GM21360 (cell line): ENCODE results near the gene SMARCB1.

ENCODE experiments used
- ATAC-seq: cut with Tn5 transposase; IDR thresholded peaks from one replicate; pipeline ENCODE4 v1.9.1; 2021; ENCODE audit warnings: mild to moderate bottlenecking, moderate library complexity; ENCODE audit not compliant: unreplicated experiment

The SMARCB1 gene

DNA sequence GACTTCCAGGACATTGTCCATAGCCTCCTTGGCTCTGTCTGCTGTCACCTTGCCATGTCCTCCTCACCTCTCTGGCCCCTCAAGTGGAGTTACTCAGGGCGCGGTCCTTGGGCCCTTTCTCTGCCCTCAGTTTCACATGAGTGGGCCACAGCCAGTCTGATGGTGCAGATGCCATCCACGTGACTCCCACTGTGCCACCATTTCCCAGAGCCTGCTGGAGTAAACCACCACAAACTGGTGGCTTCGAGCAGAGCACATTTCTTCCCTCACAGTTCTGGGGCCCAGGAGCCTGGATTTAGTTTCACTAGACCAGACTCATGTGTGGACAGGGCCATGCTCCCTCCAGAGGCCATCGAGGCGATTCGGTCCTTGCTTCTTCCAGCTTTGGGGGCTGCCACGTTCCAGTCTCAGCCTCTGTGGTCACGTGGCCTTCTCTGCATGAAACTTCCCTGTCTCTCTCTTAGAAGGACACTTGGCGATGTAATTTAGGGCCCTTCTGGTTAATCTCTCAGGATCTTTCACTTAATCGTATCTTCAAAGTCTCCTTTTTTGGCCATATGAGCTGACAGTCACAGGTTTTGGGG is 14.6 kb downstream of the SMARCB1 start:
- ATAC-seq = no peak

DNA sequence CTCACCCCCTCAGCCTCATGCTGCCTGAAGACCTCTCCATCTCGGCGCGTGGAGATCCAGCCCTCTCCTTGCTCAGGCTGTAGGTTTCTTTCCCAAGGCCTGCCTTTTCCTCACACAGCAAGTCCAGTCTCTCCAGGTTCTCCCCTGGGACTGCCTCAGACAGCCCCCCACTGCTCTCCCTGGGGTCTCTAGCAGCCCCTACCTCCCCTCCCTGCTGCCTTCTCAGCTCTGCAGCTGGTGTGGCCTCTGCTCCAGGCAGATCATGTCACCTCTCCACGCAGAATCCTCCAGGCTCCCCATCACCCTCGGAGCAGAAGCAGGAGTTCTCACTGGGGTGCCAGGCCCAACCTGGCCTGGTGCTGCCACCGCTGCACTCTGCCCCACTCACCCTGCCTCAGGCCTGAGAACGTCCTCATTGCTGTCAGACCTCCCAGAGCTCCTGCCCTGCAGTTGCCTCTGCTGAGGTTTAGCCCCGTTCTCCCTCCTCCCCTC is 15.2 kb downstream of the SMARCB1 start:
- ATAC-seq = no peak

DNA sequence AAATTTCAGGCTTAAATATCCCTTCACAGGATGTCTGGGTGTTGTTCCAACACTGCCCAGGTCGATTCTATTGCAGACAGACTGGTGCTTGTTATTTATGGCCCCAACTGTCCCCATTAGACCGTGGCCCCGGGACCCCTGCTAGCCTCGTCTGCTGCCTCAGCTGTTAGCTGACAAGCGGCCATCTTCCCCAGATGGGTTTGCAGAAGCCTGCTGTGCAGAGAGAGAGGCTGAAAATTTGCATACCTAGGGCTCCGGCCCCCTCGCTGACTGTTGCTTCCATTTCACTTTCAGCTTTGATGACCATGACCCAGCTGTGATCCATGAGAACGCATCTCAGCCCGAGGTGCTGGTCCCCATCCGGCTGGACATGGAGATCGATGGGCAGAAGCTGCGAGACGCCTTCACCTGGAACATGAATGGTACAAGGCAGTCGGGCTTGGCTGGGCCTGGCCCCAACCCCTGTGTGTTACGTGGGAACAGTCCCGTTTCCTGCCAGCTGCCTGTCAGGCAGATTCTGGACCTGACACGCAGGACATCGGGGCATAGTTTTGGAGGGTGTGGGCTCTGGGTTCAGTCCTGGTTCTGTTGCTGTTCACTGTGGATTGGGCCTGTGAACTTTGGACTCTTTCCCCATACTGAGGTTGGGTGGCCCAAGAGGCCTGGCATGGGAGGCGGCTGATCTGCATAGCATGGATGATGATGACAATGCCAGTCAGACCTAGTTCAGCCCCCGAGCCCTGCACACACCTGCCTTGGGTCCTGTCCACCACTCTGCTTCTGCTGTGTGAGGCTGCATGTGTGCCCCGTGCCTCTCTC is 16.4 kb downstream of the SMARCB1 start:
- ATAC-seq = no peak

DNA sequence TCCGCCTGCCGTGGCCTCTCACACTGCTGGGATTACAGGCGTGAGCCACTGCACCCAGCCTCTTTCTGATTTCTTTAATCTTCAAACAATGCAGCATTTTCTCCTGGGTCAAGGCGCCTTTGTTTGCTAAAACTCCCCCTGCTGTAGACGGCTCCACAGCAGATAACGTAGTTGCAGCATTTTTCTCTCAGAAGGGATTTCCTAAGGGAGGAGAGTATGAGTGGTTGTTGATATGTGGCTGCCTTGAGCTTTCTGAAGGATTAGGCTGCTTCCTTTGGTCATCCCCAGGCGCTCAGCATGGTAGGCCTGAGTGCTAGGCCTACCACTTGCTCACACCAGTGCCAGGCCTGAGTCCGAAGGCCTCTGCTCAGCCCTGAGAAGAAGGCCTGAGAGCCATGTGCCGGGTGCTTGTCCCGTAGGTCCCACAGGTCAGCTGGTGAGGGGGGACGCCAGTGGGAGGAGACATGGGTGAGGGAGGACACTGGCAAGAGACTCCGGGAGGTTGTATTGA is 18.1 kb downstream of the SMARCB1 start:
- ATAC-seq = no peak

DNA sequence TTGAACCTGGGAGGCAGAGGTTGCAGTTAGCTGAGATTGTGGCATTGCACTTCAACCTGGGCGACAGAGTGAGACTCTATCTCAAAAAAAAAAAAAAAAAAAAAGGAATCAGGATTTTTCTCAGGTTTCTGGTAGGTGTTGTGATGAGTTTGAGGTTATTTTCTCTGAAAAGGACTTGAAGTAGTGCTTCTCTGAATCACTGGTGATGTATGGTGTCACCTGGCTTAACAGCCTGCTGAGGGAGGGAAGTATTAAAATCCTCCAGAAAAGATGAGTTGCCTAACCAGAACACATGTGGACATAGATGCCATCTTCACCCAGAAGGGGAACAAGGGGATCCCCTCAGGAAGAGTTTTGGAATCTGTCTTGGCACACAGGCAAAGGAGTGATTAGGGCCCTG is 20.1 kb downstream of the SMARCB1 start:
- ATAC-seq = no peak

DNA sequence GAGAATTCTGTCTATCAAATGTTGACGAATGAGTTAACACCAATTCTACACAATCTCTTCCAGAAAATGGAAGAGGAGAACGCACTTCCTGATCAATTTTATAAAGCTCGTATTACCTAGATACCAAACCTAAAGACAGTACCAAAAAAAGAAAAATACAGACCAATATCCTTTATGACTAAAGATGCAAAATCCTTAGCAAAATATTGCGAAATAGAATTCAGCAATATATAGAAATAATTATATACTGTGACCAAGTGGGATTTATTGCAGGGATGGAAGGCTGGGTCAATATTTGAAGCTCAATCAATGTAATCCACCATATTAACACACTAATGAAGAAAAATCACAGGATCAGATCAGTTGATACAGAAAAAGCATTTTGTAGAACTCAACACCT is 25.6 kb downstream of the SMARCB1 start:
- no peak for ATAC-seq

DNA sequence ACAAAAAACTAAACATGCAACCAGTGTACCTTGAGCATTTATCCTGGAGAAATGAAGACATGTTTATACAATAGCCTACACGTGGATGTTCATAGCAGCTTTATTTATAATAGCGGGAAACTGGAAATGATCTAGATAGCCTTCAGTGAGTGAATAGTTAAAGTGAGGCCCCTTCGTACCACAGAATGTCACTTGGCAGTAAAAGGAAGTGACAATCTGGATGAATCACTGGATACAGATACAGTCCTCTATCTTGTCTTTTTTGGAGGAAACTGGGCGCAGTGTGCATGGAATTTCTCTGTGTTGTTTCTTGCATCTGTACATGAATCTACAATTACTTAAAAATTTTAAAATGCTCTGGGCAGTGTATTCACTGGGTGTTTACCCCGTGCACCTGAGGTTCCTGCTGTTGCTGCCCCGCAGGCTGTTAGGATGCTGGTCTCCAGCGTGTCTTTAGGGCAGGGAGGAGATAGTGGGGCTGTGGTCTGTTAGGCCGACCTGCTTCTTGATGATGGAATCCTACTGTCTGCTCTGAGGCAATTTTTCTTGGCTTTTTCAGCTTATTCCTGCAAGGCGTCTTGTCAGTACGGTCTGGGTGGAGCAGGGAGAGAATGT is 28.9 kb downstream of the SMARCB1 start:
- ATAC-seq = no peak

DNA sequence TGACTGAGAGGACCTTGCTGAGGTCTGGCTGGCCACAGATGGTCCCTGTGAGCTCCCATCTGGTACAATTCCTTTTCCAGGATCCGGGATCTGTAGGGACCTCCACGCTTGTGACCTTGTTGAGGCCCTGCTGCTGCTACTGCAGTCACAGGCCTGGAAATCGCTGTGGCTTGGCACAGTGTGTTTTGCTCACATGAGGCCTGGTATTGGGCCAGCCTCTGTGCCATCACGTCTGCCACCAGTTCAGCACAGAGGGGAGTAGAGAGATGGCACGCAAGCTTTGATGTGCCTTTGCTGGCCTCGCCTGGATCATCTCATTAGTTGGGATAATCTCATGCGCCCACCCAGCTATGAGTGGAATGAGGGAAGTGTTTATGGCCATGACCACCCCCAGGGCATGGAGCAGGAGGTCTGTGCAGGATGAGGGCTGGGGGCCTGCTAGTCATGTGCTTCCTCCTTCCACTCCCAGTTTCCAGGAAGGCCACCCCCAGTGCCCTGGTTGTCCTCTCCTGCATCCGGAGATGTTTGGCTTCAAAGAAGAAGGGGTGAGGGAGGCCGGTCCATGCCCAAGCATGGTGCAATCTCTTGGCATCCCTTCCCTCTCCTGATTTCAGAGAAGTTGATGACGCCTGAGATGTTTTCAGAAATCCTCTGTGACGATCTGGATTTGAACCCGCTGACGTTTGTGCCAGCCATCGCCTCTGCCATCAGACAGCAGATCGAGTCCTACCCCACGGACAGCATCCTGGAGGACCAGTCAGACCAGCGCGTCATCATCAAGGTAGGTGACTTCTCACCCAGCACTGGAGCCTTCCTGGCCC is 29.6 kb downstream of the SMARCB1 start:
- no peak for ATAC-seq

DNA sequence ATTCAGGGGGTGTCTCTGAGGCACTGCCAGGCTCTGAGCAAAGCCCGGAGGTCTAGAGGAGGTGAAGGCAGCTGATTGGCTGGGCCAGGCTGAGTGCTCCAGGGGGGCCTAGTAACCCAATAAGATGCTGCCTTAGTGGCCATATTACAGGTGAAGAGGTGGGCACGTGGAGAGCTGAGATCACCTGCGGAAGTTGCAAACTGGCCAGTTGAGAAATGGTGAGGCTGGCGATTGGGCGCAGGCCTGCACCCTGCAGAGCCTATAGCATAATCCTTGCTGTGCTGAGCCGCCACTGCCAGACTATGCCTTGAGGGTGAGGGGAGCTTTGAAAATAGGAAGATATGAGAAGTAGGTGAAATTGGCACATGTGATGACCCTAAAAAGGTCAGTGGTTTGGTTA is 30.4 kb downstream of the SMARCB1 start:
- ATAC-seq = no peak

DNA sequence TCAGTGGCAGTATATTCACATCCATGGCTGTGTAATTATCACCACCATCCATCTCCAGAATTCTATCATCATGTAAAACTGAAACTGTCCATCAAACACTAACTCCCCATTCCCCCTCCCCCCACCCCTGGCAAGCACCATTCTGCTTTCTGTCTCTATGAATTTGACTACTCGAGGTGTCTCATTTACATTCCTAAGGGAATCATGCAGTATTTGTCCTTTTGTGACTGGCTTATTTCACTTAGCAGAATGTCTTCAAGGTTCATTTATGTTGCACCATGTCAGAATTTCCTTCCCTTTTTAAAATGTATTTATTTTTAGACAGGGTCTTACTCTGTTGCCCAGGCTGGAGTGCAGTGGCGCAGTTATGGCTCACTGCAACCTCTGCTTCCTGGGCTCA is 31.8 kb downstream of the SMARCB1 start:
- no peak for ATAC-seq

DNA sequence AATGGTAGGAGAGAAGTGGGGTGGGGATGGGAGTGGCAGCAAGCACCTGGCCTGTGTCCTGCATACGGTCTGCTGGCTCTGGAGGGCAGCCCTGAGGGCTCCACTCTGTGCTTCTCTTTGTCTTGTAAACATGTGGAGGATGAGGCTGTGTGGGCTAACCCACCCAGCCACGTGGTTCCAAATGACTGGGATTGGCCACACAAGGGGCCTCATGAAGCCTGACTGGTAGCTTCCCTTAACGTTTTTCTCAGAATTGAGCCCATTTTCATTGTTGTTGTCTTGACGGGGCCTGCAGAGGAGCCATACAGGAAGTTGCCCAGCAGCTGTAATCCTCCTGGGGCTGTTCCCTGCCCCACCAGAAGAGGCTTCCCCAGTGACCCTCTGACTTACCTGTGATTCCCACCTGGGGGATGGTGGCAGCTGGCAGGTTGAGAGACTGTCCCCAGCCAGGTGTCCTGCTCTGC is 34.0 kb downstream of the SMARCB1 start:
- no peak for ATAC-seq

DNA sequence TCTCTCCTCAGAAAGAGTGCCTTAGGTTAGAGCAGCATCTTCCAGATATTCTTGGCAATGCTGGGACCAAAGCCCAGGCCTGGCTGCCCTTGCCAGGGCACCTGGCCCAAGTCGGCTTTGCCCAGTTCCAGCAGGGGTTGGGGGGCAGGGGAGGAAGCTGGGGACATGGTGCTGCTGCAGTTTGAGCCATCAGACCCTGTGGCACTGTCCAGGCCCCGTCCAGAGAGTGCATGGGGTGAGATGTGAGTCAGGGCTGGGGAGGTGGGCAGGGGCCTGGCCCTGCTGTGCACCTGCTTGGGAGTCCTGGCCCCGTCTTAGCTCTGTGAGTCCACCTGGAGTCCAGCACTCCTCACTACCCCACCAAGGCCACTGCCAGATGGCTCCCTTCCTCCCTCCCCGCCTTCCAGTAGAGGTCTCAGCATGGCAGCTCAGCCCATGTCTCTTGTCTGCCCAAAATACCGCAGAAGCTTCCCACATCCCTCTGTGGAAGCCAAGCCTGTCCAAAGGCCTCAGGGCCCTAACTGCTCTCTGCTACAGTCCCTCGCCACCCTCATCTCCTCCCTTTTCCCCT is 35.4 kb downstream of the SMARCB1 start:
- ATAC-seq = no peak

DNA sequence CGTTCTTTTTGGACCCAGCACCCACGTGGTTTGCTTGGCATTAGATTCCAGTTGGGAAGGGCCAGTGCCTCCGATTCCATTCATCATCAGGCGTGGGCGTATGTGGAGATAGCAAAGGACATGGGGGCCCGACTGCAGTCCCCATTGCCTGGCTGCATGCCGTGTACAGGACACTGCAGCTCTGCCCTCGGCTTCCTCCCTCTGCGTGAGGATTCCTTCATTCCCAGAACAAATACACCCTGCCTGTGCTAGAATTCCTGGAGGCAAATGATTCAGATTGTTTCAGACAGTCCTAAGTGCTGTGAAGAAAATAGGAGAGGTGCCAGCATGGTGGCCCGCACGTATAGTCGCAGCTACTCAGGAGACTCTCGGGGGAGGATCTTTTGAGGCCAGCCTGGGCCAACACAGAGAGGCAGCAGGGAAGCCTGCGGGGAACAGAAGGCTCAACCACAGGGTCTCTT is 36.6 kb downstream of the SMARCB1 start:
- no peak for ATAC-seq

DNA sequence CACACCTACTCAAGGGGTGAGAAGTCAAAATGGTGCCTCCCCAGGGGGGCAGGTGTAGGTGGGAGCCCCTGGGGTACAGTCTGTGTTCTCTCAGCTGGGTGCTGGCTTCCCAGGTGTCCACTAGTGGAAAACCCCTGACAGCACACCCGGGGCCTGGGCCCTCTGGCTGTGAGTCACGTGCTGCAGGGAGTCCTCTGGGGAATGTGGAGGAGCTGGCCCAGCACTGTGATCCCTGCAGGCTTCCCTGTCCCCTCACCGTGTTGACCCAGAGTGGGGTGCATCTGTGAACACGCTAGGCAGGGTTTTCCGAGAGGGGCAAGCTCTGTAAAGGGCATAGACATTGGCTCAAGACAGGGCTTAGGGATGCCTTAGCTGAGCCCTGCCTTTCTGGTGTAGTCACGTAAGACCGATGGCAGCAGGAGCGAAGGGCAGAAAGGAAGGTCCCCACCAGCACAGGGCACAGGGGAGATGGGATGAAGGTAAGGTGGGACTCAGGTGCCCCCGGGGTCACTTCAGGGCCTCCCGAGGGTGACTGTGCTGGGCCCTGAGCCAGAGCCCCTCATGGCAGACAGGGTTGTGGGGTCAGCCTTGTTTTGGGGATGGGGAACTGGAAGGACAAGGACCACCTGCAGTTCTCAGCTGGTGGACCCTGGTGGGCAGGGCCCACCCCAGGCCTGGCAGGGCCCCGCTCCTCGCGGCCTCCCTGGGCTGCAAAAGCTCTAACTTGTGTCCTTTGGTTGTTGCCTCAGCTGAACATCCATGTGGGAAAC is 37.9 kb downstream of the SMARCB1 start:
- ATAC-seq = no peak

DNA sequence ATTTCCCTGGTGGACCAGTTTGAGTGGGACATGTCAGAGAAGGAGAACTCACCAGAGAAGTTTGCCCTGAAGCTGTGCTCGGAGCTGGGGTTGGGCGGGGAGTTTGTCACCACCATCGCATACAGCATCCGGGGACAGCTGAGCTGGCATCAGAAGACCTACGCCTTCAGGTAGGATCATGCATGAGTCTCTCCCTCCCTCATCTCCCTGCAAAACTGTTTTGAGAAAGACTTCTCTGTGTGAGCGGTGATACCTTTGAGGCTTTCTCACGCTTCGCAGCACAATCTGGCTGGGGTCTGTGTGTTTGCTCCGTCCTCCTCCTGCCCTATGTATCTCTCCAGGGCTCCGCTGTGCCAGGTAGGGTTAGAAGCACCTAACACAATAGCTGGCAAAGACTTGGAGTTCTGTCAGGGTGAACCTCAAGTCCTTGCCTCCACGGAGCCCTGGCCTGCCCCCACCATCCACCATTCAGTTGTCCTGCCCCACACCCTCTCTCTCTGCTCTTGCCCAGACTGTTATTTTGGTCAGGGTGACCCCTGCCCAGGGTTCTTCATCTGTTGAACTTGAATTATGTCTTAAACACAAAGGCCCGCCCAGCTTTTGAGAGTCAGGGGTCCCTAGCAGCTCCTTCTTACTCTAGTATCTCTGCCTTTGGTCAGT is 38.6 kb downstream of the SMARCB1 start:
- ATAC-seq = no peak

DNA sequence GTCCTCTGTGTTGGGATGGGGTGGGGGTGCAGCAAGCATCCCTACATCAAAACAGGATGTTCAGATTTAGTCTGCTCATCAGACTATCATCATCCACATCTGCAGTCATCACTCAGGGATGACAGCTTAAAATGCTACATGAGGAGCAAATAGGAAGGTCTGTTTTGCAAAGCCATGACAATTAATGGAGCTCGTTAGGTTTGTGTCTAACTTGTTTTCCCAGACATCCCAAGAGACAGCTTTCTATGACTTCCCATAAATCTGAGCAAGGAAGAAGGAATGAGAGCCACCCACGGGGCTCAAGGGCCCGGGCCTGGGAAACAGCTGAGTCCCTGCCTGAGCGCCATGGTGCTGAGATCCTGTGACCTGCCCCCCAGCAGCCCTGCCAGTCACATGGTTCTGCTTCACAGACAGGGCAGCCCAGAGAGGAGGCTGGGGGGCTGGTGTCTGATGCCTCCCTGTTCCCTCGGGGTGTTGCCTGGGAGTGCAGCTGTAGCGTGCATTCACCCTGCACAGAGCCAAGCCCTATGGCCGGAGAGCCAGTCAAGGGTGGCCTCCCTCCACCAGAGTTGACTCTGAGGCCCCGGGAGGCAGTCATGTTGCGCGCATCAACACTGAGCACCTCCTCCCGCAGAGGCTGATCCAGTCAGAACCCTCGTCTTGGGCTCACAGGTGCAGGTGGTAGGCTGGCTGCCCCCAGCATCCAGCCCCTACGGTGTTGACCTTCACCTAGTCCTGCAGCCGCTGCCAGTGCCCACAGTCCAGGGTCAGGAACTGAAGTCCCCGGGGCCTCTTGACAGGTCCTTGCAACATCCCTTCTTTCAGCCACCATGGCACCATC is 40.0 kb downstream of the SMARCB1 start:
- no peak for ATAC-seq

DNA sequence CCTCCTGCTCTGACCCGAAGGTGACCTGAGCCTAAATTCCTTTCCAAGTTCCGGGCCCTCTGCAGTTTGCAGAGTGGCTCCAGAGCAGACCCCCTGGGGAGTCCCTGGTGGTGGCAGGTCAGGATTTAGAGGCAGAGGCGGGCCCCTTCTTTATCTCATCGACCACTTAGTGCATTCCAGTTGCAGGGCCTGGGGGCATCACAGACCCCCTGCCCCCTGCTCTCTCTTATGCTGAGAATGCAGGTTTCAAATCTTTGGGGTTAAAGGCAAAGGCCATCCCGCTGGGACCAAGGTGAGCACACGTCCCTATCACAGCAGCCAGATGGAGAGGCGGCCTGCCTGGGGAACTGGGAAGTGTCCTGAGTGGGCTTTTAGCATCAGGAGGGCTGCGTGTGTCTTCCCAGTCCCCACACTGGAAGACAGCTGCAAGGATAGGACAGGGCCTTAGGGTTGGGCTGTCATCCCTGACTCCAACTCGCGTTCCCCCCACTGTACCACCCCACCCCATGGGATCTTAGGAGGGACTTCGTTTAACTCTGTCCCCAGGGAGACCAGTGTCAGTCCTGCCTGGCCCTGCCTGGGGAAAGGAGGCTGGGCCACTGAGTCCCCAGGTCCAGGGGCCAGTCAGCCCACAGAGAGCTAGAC is 40.7 kb downstream of the SMARCB1 start:
- no peak for ATAC-seq
